ENCODE results near the gene FTSJ1. TPM values are rescaled to one million over a fixed set of nuclear protein-coding genes. Genes with fewer than 3 reads are reported as not detected.

FTSJ1 gene
- total RNA-seq, 1 experiment from 2014 or later = 53.9 TPM

DNA sequence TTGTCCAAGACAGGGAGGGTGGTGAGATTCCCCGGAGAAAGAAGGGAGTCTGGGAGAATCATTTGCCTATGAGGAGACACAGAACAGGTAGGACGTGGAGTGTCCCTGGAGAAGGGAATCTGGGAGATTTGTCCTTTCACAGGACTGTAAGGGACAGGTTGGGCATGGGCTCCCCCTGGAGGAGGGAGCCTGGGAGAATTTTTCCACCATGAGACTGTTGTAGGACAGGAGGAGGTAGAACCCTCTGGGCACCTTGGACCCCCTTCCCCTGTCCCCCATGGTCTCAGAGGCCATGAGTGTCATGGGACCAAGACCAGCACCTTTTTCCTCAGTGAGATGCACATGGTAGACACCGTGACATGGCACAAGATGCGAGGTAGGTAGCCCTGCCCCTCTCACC is 35.6 kb downstream of the FTSJ1 start (continued):
- TF ChIP-seq, protein P1, sequence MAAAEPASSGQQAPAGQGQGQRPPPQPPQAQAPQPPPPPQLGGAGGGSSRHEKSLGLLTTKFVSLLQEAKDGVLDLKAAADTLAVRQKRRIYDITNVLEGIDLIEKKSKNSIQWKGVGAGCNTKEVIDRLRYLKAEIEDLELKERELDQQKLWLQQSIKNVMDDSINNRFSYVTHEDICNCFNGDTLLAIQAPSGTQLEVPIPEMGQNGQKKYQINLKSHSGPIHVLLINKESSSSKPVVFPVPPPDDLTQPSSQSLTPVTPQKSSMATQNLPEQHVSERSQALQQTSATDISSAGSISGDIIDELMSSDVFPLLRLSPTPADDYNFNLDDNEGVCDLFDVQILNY (CRISPR knock-in tag; IDR thresholded peaks at IDR 0.05) = no peak
- TF ChIP-seq, protein P2, sequence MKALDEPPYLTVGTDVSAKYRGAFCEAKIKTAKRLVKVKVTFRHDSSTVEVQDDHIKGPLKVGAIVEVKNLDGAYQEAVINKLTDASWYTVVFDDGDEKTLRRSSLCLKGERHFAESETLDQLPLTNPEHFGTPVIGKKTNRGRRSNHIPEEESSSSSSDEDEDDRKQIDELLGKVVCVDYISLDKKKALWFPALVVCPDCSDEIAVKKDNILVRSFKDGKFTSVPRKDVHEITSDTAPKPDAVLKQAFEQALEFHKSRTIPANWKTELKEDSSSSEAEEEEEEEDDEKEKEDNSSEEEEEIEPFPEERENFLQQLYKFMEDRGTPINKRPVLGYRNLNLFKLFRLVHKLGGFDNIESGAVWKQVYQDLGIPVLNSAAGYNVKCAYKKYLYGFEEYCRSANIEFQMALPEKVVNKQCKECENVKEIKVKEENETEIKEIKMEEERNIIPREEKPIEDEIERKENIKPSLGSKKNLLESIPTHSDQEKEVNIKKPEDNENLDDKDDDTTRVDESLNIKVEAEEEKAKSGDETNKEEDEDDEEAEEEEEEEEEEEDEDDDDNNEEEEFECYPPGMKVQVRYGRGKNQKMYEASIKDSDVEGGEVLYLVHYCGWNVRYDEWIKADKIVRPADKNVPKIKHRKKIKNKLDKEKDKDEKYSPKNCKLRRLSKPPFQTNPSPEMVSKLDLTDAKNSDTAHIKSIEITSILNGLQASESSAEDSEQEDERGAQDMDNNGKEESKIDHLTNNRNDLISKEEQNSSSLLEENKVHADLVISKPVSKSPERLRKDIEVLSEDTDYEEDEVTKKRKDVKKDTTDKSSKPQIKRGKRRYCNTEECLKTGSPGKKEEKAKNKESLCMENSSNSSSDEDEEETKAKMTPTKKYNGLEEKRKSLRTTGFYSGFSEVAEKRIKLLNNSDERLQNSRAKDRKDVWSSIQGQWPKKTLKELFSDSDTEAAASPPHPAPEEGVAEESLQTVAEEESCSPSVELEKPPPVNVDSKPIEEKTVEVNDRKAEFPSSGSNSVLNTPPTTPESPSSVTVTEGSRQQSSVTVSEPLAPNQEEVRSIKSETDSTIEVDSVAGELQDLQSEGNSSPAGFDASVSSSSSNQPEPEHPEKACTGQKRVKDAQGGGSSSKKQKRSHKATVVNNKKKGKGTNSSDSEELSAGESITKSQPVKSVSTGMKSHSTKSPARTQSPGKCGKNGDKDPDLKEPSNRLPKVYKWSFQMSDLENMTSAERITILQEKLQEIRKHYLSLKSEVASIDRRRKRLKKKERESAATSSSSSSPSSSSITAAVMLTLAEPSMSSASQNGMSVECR (CRISPR knock-in tag; IDR thresholded peaks at IDR 0.05; ENCODE audit: borderline replicate concordance) = no peak
- TF ChIP-seq ZNF232 (CRISPR knock-in tag; IDR thresholded peaks at IDR 0.05) = no peak

GRCh38 chrX:48512371-48512935 is 36.5 kb downstream of the FTSJ1 start:
- POLR2A ChIA-PET = no interaction called here
- Mint-ChIP-seq H3K4me1 (peaks cover 7% of the 10 kb centered on the region), H3K4me3 (no peak overlapping the region), H3K27ac (no peak overlapping the region), H3K36me3 (peaks cover 3% of the 10 kb centered on the region; the same call in 1 of the 2 replicates), H3K27me3 (ENCODE audit: low read depth) (no peaks in the 10 kb centered on the region; the same call in none of the 2 replicates), H3K9me3 (no peaks in the 10 kb centered on the region)
- TF ChIP-seq, protein P3, sequence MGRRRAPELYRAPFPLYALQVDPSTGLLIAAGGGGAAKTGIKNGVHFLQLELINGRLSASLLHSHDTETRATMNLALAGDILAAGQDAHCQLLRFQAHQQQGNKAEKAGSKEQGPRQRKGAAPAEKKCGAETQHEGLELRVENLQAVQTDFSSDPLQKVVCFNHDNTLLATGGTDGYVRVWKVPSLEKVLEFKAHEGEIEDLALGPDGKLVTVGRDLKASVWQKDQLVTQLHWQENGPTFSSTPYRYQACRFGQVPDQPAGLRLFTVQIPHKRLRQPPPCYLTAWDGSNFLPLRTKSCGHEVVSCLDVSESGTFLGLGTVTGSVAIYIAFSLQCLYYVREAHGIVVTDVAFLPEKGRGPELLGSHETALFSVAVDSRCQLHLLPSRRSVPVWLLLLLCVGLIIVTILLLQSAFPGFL (CRISPR knock-in tag; IDR thresholded peaks at IDR 0.05; ENCODE audit: borderline replicate concordance) = no peak
- TF ChIP-seq TEAD1 (CRISPR knock-in tag; IDR thresholded peaks at IDR 0.05) (no peak), NR1H2 (CRISPR knock-in tag; IDR thresholded peaks at IDR 0.05) (no peak), RELA (CRISPR knock-in tag; IDR thresholded peaks at IDR 0.05; ENCODE audit: borderline replicate concordance) (no peak), NFE2L1 (CRISPR knock-in tag; IDR thresholded peaks at IDR 0.05) (no peak), E2F1 (CRISPR knock-in tag; IDR thresholded peaks at IDR 0.05) (no peak), CDX4 (CRISPR knock-in tag; IDR thresholded peaks at IDR 0.05; ENCODE audit: borderline replicate concordance) (no peak), FOXK1 (CRISPR knock-in tag; IDR thresholded peaks at IDR 0.05) (no peak), GABPB1 (CRISPR knock-in tag; IDR thresholded peaks at IDR 0.05) (no peak), ZNF671 (CRISPR knock-in tag; IDR thresholded peaks at IDR 0.05) (no peak), ZNF219 (CRISPR knock-in tag; IDR thresholded peaks at IDR 0.05; ENCODE audit: borderline replicate concordance) (no peak), SMAD4 (CRISPR knock-in tag; IDR thresholded peaks at IDR 0.05) (no peak), FOXP1 (CRISPR knock-in tag; IDR thresholded peaks at IDR 0.05; ENCODE audit: borderline replicate concordance) (no peak), CREB1 (CRISPR knock-in tag; IDR thresholded peaks at IDR 0.05) (no peak), RORB (CRISPR knock-in tag; IDR thresholded peaks at IDR 0.05) (no peak), CREM (CRISPR knock-in tag; IDR thresholded peaks at IDR 0.05) (no peak), ZNF416 (CRISPR knock-in tag; IDR thresholded peaks at IDR 0.05) (no peak), HMGA2 (CRISPR knock-in tag; IDR thresholded peaks at IDR 0.05) (no peak)
- TF ChIP-seq, protein P4, sequence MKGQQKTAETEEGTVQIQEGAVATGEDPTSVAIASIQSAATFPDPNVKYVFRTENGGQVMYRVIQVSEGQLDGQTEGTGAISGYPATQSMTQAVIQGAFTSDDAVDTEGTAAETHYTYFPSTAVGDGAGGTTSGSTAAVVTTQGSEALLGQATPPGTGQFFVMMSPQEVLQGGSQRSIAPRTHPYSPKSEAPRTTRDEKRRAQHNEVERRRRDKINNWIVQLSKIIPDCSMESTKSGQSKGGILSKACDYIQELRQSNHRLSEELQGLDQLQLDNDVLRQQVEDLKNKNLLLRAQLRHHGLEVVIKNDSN (CRISPR knock-in tag; IDR thresholded peaks at IDR 0.05) = no peak
- TF ChIP-seq, protein P5, sequence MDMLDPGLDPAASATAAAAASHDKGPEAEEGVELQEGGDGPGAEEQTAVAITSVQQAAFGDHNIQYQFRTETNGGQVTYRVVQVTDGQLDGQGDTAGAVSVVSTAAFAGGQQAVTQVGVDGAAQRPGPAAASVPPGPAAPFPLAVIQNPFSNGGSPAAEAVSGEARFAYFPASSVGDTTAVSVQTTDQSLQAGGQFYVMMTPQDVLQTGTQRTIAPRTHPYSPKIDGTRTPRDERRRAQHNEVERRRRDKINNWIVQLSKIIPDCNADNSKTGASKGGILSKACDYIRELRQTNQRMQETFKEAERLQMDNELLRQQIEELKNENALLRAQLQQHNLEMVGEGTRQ (CRISPR knock-in tag; IDR thresholded peaks at IDR 0.05) = no peak
- CTCF ChIA-PET = no interaction called here
- no peak for ATAC-seq
- DNase-seq (ENCODE audit: low spot score) = no peak

Data from WTC11 (cell line).